Stimulated activated CD8-positive, alpha-beta memory T cell treated with anti-CD3 and anti-CD28 coated beads, Interleukin-15, amount 100 ng/mL, for 24 hours (primary cell): ENCODE measurements around the gene TBC1D2B.

Experiments
- DNase-seq: peaks from one replicate; pipeline ENCODE4 v3.0.0-alpha.2; 2020; ENCODE audit warnings: low read depth

Gene TBC1D2B

DNA sequence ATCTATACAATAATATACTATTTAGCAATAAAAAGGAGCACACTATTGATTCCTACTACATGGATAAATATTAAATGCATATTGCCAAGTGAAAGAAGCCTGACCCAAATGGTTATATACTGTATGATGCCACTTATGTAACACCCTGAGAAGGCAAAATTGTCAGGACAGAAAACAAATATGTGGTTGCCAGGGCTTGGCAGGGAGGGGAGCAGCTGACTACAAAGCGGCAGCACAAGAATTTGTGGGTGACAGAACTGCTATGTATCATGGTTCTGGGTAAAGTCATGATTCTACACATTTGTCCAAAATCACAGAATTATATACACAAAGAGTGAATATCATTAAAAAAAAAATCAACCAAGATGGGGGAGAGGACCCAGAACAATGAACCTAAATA is 22.5 kb downstream of the TBC1D2B start:
- no peak for DNase-seq

DNA sequence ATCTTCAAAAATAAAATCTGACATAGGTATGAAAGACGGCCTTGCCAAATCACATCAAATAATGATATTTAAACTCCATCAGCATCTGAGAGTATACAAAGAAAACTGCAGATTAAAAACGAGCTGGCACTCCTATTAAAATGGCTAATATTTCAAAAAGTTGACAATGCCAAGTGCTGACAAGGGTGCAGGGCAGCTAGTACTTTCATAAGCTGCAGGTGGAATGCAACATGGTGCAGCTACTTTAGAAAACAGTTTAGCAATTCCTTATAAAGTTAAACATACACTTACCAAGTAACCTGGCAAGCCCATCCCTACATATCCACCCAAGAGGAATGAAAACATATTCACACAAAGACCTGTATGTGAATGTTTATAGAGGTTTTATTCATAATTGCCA is 23.0 kb downstream of the TBC1D2B start:
- no peak for DNase-seq

DNA sequence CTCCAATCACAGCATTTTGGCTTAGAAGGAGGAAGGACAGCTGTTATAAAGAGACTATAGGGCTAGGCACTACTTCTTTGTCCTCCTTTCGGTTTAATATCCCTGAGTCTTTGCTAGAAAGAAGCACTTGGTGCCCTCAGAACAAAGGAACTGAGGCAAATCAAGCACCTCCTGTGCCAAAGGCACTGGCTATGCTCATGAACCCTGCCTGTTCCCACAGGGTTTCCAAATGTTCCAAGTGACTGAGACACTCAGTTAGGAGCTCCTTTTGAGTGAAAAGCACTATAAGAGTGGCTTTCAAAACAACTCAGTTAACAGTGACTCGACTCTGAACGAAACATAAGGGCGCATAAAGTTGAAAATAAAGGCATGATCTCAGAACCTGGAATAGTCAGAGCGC is 25.0 kb downstream of the TBC1D2B start:
- no peak for DNase-seq

DNA sequence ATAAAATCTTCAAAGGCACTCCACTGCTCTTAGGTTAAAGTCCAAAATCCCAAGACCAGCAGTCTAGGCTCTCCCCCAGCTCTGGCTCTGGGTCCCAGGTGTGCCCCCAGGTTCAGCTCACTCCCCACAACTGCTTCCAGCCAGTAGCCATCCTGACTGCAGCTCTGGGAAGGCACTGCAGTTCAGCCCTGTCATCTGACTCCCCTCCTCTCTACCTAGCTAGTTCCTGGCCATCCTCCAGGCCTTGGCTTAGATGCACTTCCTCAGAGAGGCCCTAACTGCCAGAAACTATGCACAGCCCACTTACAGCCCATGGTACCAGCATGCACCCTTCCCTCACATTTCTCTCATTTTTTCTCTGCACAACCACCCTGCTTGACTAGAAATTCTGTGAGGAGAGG is 25.5 kb downstream of the TBC1D2B start:
- DNase-seq: no peak

DNA sequence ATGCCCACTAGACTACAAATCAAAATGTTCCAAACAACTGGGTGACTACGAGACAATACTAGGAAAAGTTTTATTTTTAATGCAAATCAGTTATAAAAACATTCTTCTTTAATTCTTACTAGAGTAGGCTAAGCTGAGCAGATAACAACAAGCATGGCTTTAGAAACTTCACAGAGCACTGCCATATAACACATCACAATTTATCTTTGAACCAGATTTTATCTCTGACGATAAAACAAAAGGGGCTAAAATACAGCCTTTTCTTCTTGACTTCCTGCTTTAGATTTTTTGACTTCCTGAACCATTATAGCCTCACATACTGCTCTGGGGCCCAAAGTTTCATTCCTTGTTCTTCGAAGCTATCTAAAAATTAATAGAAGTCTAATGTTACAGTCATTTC is 25.9 kb downstream of the TBC1D2B start:
- DNase-seq: no peak

DNA sequence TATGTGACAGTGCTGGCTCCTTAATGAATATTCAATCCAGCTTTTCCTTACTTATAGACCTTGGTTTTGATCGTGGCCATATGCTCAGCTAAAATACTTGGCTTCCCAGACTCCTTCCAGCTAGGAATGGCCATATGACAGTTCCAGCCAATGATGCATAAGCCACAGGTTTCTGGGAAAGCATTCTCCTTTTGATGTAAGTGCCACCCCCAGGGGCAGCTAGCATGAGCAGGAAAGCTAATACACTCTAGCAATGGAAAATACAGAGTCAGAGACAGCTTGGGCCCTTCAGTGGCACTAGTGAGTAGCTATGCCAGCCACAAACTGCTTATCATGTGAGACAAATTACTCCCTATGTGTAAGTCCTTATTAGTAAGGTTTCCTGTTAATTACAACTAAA is 26.7 kb downstream of the TBC1D2B start:
- DNase-seq: no peak

DNA sequence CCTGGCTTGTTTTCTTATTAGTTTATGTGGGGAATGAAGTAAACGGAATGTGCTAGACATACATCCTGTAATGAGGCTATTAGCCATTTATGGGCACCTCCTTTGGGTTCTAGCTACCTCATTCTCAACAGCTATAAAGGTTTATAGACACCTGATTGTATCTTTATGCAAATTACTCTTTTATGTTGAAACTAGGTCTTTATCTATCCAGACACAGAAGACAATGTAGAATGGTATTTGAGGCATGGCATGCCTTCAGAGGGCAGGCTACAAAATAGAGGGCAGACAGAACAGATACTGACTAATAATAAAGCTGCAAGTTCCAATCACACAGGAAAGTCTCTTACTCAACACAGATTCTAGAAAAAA is 27.1 kb downstream of the TBC1D2B start:
- no peak for DNase-seq

DNA sequence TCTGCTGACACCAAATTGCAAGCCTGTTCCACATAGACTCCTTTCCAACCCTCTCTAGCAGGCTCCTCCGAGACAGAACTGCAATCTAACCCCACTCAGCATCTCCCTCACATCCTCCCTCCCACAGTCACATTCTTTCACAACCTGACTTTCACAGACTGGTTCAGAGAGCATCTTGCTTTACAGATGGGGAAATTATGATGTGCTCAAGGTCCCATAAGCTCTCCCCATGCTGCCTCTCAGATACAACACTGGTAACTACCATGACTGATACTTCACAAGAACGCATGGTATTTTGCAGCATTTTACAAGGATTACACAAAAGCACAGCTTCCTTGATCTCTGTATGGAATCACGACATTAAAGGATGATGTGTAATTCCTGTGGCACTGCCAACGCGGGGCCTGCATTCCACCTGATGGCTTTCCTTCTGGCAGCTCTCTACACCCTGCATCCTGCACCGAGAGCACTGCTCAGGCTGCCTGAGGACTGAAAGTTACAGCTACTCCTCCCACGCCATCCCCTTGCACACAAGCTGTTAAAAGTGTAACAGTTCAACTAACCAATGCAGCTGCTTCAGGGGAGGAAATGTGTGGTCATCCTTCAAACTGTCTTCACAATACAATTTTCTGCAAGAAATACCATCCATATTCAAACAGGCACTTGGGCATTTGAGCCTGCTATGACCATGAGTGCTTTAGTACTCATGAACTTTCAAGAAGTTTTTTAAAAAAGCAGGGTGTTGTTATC is 27.6 kb downstream of the TBC1D2B start:
- no peak for DNase-seq

DNA sequence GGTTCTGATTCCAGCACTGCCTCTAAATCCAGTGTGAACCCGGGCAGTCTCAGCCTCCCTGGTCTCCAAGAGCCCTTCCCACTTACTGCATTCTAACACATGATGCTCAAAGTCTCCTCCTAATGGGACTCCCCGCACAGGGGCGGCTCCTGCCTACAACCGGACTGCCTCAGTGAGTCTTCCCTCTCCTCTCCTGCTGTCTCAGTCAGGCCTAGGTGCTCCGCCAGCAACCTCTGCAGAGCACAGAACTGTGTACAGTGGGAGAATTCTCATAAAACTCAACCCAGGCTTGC is 28.9 kb downstream of the TBC1D2B start:
- no peak for DNase-seq

GRCh38 chr15:78047761-78048627 is 29.5 kb downstream of the TBC1D2B start:
- no peak for DNase-seq

GRCh38 chr15:78046796-78047341 is 30.6 kb downstream of the TBC1D2B start:
- no peak for DNase-seq

DNA sequence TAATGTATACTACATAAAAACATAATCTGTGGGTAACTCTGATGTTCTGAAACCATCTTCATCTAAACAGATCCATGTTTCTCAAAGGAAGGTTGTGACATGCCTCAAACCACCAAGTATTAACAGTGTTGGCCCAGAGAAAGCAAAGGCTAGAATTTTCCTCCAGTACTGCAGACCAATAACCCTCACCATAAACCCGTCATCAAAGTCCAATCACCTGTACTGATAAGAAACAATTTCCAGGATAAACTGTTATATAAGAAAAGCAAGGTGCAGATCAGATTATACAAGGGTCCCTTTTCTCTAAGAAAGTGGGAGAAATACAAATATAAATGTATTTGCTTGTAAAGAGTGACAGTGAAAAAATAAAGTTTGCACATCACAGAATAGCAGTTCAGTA is 32.3 kb downstream of the TBC1D2B start:
- DNase-seq: no peak

DNA sequence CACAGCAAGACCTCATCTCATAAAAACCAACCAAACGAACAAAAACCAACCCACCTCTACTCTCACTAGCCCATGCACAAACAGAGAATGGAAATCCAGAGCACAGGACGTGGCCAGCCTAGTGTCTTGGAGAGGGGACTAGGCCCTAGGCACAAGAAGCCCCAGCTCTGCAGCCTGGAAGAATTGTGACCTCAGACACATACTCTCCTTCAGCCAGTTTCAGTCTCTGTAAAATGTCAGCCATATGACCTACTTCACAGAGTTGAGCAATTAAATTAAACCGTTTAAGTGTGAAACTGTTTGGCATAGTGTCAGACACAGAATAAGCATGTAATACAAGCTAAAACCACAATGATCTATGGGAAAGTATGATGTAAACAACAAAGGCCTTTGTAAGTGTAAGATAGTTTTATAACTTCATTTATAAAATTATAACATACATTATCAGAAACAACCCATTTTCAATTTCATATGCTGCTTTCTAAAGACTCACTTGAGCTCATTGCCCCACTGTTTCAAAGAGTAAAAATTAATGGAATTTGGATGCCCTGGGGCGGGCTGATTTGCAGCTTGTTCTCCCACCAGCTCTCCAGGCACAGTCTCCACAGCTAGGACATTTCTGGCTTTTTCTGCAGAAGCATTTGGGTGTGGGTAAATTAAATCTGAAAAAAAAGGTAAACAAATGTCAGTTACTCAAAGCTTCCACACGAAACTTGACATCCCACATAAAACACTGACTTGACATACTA is 32.9 kb downstream of the TBC1D2B start:
- no peak for DNase-seq

- DNase-seq: no peak
Observed at GRCh38 chr15:78041946-78042345, 35.6 kb downstream of the TBC1D2B start.

- DNase-seq: no peak
Observed at GRCh38 chr15:78040653-78041244, 36.8 kb downstream of the TBC1D2B start.

- DNase-seq: no peak
Observed at GRCh38 chr15:78038585-78039247, 38.8 kb downstream of the TBC1D2B start.

- DNase-seq: no peak
Observed at GRCh38 chr15:78037779-78038305, 39.7 kb downstream of the TBC1D2B start.

DNA sequence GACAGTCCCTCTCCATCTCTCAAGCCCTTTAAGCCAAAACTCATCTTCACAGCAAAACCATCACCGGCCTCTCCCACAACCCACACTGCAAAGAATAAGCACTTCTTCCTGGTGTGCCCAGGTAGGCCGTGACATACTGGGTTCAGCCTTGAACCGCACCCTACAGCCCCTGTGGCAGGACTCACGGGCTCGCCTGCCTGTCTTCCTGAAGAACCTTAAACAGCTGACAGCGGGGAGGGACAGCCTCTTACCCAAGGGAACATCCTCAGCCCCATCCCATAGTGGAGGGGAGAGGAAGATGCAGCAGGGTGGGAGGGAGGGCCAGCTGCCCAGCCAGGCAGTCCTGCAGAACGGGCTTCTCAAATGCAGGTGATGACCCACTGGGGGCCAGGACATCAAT is 40.2 kb downstream of the TBC1D2B start:
- DNase-seq: no peak

DNA sequence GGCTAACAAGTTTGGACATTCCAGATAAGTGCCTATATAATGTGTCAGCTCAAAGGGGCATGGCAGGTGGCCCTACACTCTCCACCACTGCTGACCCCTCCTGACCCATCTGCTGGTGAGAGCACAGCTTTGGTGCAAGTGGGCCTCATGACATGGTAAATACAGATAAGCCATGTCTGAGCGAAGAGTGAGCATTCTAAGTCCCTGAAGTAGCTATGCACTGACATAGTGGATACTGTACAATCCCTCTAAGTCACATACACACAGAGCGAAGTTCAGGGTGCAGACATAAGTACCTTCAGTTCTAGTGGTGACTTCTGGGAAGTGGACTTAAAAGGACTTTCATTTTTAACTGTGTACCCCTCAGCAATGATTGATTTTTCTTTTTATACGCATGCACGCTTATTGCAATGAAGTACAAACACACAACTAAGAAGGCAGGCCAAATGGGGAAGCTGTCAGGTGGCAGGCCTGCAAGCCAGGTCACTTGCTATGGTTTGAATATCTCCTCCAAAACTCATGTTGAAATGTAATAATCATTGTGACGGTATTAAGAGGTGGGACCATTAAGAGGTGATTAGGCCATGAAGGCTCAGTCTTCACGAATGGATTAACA is 41.5 kb downstream of the TBC1D2B start:
- no peak for DNase-seq

DNA sequence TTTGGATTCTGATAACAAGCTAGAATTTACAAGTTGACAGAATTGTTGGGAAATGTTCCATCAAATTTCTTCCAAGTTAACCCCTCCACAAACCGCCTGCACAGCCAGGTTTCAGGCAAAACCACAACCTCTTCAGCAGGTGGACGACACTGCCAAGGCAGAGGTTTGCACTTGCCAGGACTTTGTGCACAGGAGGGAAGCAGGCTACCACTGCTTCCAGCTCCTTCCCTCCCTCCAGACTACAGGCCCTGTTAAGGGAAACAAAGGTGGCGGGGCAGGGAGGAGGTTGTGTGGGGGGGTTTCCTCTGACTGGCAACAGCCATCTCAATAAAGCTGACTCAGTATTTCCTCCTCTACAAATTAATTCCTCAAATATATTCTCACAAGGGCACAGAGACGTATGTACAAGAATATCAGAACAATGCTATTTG is 42.2 kb downstream of the TBC1D2B start:
- DNase-seq: no peak
